ENCODE measurements around the gene CA7. TPM values are rescaled to one million over a fixed set of nuclear protein-coding genes. Genes with fewer than 3 reads are reported as not detected.

CA7 gene
- total and polyA plus RNA-seq, 2 donors (not counting 3 experiments of a cell fraction or from before 2014, with no cell fraction given) = not detected

- FAIRE-seq = peak; percentile 44
- dilution Hi-C loops (cut with MboI; ENCODE audit: extremely low pct_ligation_motif_present, low sequenced_read_pairs) = no loop called here
- CTCF ChIA-PET = interaction anchor here (0.9 to 3.7 kb wide), 4 partner anchors 21 to 80 kb away, joined by 3 to 69 read pairs (median 10); partner anchors contain the start of gene NAE1
These were observed 30.0 kb downstream of the CA7 start for GRCh38 chr16:66874079-66874775.

More at GRCh38 chr16:66874079-66874775, 30.0 kb downstream of the CA7 start:
- Histone ChIP-seq H4K20me1 (replicated peaks; ENCODE audit: control insufficient read depth, extremely low read depth, insufficient read depth, low read length) (no peaks in the 10 kb centered on the region), H3K4me2 (ENCODE audit: insufficient read depth, low read length) (no peak overlapping the region), H3K4me3 (replicated peaks in 1 of 3; ENCODE audit: insufficient read depth in 1 of 3, low read depth in 1 of 3, low read length in 3 of 3) (no peak overlapping the region), H3K9ac (replicated peaks; ENCODE audit: extremely low read depth, insufficient read depth, low read length) (no peak overlapping the region), H3K9me1 (replicated peaks; ENCODE audit: control insufficient read depth, extremely low read depth, insufficient read depth, low read length) (no peaks in the 10 kb centered on the region), H3K27me3 (ENCODE audit: control insufficient read depth in 2 of 2, insufficient read depth in 2 of 2, low read length in 2 of 2) (peaks cover 0 to 2% of the 10 kb centered on the region in 2 experiments), H3K27ac (ENCODE audit: insufficient read depth, low read depth, low read length) (no peak overlapping the region), H3K4me1 (ENCODE audit: control insufficient read depth, extremely low read depth, insufficient read depth, low read length) (peaks cover 12% of the 10 kb centered on the region), H2AFZ (ENCODE audit: low read depth, low read length) (no peak overlapping the region), H3K9me3 (replicated peaks; ENCODE audit: control insufficient read depth, insufficient read depth, low read length) (no peaks in the 10 kb centered on the region), H3K79me2 (ENCODE audit: control insufficient read depth, insufficient read depth, low read length) (no peaks in the 10 kb centered on the region), H3K36me3 (ENCODE audit: control insufficient read depth in 2 of 2, extremely low read depth in 1 of 2, insufficient read depth in 2 of 2, low read length in 2 of 2) (no peaks in the 10 kb centered on the region)
- no peak for TF ChIP-seq POLR2AphosphoS5 (IDR thresholded peaks at IDR 0.05; ENCODE audit: insufficient read depth, low read depth, low read length)
- no peak for TF ChIP-seq MAX (IDR thresholded peaks at IDR 0.05; ENCODE audit: insufficient read depth, insufficient read length)
- no peak for TF ChIP-seq POLR2A (IDR thresholded peaks at IDR 0.05; ENCODE audit: low read depth, low read length)
- no peak for TF ChIP-seq JUN (IDR thresholded peaks at IDR 0.05; ENCODE audit: borderline replicate concordance, insufficient read depth, insufficient read length, low read depth)
- TF ChIP-seq CTCF (IDR thresholded peaks at IDR 0.05; ENCODE audit: extremely low read depth in 1 of 2, insufficient read depth in 1 of 2, low read depth in 1 of 2, low read length in 2 of 2) = no peak
- TF ChIP-seq GATA2 (IDR thresholded peaks at IDR 0.05; ENCODE audit: insufficient read depth, insufficient read length, low read depth, low read length) = no peak
- no peak for DNase-seq (ENCODE audit: low read depth, low spot score)
- no TSS peak for BruUV-seq (replicated peaks)
- POLR2A ChIA-PET = interaction anchor here (0.7 kb wide), 1 partner anchor 44 kb away, joined by 7 read pairs; the partner anchor contains the start of gene NAE1
- intact Hi-C loops (cut with micrococcal nuclease) = no loop called here
